GM12872 (cell line): ENCODE results near the gene CHMP1A.

Source experiments
- CTCF ChIP-seq: IDR thresholded peaks from 3 replicates; pipeline ENCODE4 v1.5.1; 2011; ENCODE audit warnings: low read depth, mild to moderate bottlenecking, low read length, moderate library complexity; ENCODE audit not compliant: insufficient read depth

CHMP1A gene

GRCh38 chr16:89613954-89614459 lies 43.5 kb downstream of the CHMP1A start:
- TF ChIP-seq CTCF = no peak

GRCh38 chr16:89613231-89613953 lies 44.1 kb downstream of the CHMP1A start, which contains the start of gene DPEP1:
Gene DPEP1, plus strand, starts transcription at chr16:89613642. Its CDS starts 16,769 bp downstream, at chr16:89630411.
- no peak for TF ChIP-seq CTCF

- TF ChIP-seq CTCF = no peak
Measured at GRCh38 chr16:89612415-89613166, 44.9 kb downstream of the CHMP1A start.

GRCh38 chr16:89610108-89610453 lies 47.4 kb downstream of the CHMP1A start:
- TF ChIP-seq CTCF = no peak

- TF ChIP-seq CTCF = no peak
Measured at GRCh38 chr16:89607937-89608740, 49.4 kb downstream of the CHMP1A start.

GRCh38 chr16:89607453-89607852 lies 50.1 kb downstream of the CHMP1A start:
- no peak for TF ChIP-seq CTCF

GRCh38 chr16:89606006-89606405 lies 51.5 kb downstream of the CHMP1A start:
- TF ChIP-seq CTCF = no peak
